Measurements from ENCODE around the gene SKA3.

The SKA3 gene

GRCh38 chr13:21118180-21118579 is 58.2 kb downstream of the SKA3 start:
- TF ChIP-seq ZNF354C (tag by site-specific recombination; IDR thresholded peaks at IDR 0.05; ENCODE audit: borderline replicate concordance, low read depth) (no peak), YY2 (tag by site-specific recombination; IDR thresholded peaks at IDR 0.05) (no peak), ZNF335 (tag by site-specific recombination; conservative IDR thresholded peaks at IDR 0.05) (no peak), ZNF274 (IDR thresholded peaks at IDR 0.05; ENCODE audit: low read length) (no peak), ZNF274 (tag by site-specific recombination; IDR thresholded peaks at IDR 0.05; ENCODE audit: borderline replicate concordance) (no peak), ZNF664 (tag by site-specific recombination; IDR thresholded peaks at IDR 0.05) (no peak), ZNF416 (tag by site-specific recombination; IDR thresholded peaks at IDR 0.05) (no peak), REPIN1 (tag by site-specific recombination; IDR thresholded peaks at IDR 0.05; ENCODE audit: low read depth) (no peak), ZFP3 (tag by site-specific recombination; IDR thresholded peaks at IDR 0.05; ENCODE audit: low read depth) (no peak), ZNF248 (tag by site-specific recombination; IDR thresholded peaks at IDR 0.05) (no peak), GLI4 (tag by site-specific recombination; IDR thresholded peaks at IDR 0.05) (no peak), ZBTB7A (tag by site-specific recombination; IDR thresholded peaks at IDR 0.05; ENCODE audit: low read depth) (no peak), SCRT2 (tag by site-specific recombination; IDR thresholded peaks at IDR 0.05) (no peak), ZNF626 (tag by site-specific recombination; IDR thresholded peaks at IDR 0.05) (no peak)
- TF ChIP-seq, protein P1, sequence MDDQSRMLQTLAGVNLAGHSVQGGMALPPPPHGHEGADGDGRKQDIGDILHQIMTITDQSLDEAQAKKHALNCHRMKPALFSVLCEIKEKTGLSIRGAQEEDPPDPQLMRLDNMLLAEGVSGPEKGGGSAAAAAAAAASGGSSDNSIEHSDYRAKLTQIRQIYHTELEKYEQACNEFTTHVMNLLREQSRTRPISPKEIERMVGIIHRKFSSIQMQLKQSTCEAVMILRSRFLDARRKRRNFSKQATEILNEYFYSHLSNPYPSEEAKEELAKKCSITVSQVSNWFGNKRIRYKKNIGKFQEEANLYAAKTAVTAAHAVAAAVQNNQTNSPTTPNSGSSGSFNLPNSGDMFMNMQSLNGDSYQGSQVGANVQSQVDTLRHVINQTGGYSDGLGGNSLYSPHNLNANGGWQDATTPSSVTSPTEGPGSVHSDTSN (CRISPR knock-in tag; IDR thresholded peaks at IDR 0.05) = no peak
- Histone ChIP-seq H3K4me1 (ENCODE audit: control insufficient read depth, insufficient read depth, low read length) (no peaks in the 10 kb centered on the region), H3K9me3 (ENCODE audit: control insufficient read depth, insufficient read depth, low read depth, low read length) (no peaks in the 10 kb centered on the region), H3K36me3 (ENCODE audit: control insufficient read depth in 2 of 2, insufficient read depth in 1 of 2, low read length in 2 of 2) (no peaks in the 10 kb centered on the region), H3K4me3 (ENCODE audit: low read depth, low read length) (no peak overlapping the region), H3K27ac (ENCODE audit: extremely low read depth, low read depth, low read length) (no peak overlapping the region)
- CTCF ChIA-PET = no interaction called here
- POLR2A ChIA-PET = no interaction called here

GRCh38 chr13:21117104-21117809 is 59.1 kb downstream of the SKA3 start:
- H3K27ac ChIP-seq (ENCODE audit: extremely low read depth, low read depth, low read length) = no peak overlapping the region
- no peaks in the 10 kb centered on the region for H3K36me3 ChIP-seq (ENCODE audit: control insufficient read depth in 2 of 2, insufficient read depth in 1 of 2, low read length in 2 of 2)
- H3K4me1 ChIP-seq (ENCODE audit: control insufficient read depth, insufficient read depth, low read length) = no peaks in the 10 kb centered on the region
- no peaks in the 10 kb centered on the region for H3K9me3 ChIP-seq (ENCODE audit: control insufficient read depth, insufficient read depth, low read depth, low read length)
- CTCF ChIA-PET = no interaction called here
- POLR2A ChIA-PET = no interaction called here
- TF ChIP-seq, protein P2, sequence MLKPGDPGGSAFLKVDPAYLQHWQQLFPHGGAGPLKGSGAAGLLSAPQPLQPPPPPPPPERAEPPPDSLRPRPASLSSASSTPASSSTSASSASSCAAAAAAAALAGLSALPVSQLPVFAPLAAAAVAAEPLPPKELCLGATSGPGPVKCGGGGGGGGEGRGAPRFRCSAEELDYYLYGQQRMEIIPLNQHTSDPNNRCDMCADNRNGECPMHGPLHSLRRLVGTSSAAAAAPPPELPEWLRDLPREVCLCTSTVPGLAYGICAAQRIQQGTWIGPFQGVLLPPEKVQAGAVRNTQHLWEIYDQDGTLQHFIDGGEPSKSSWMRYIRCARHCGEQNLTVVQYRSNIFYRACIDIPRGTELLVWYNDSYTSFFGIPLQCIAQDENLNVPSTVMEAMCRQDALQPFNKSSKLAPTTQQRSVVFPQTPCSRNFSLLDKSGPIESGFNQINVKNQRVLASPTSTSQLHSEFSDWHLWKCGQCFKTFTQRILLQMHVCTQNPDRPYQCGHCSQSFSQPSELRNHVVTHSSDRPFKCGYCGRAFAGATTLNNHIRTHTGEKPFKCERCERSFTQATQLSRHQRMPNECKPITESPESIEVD (tag by site-specific recombination; IDR thresholded peaks at IDR 0.05) = no peak
- no peak for TF ChIP-seq ZNF626 (tag by site-specific recombination; IDR thresholded peaks at IDR 0.05)
- TF ChIP-seq ZNF704 (tag by site-specific recombination; IDR thresholded peaks at IDR 0.05) = no peak
- no peak for TF ChIP-seq GLIS2 (tag by site-specific recombination; IDR thresholded peaks at IDR 0.05)
- no peak for TF ChIP-seq MZF1 (tag by site-specific recombination; IDR thresholded peaks at IDR 0.05; ENCODE audit: borderline replicate concordance)
- TF ChIP-seq ZNF561 (tag by site-specific recombination; IDR thresholded peaks at IDR 0.05; ENCODE audit: borderline replicate concordance) = no peak
- no peak for TF ChIP-seq ZNF792 (tag by site-specific recombination; IDR thresholded peaks at IDR 0.05)
- no peak for TF ChIP-seq ZNF600 (tag by site-specific recombination; IDR thresholded peaks at IDR 0.05)
- TF ChIP-seq ZSCAN30 (tag by site-specific recombination; IDR thresholded peaks at IDR 0.05) = no peak
- no peak for TF ChIP-seq ZNF24 (tag by site-specific recombination; IDR thresholded peaks at IDR 0.05)
- TF ChIP-seq ZBTB17 (tag by site-specific recombination; IDR thresholded peaks at IDR 0.05) = no peak
- no peak for TF ChIP-seq ZNF138 (tag by site-specific recombination; IDR thresholded peaks at IDR 0.05; ENCODE audit: borderline replicate concordance)
- no peak for TF ChIP-seq ZNF785 (tag by site-specific recombination; IDR thresholded peaks at IDR 0.05)
- TF ChIP-seq ZNF324 (tag by site-specific recombination; IDR thresholded peaks at IDR 0.05) = no peak
- no peak for TF ChIP-seq ZNF214 (tag by site-specific recombination; IDR thresholded peaks at IDR 0.05; ENCODE audit: borderline replicate concordance)
- no peak for TF ChIP-seq ZNF501 (tag by site-specific recombination; IDR thresholded peaks at IDR 0.05)
- no peak overlapping the region for H3K4me3 ChIP-seq (ENCODE audit: low read depth, low read length)
